Mesendoderm (in vitro differentiated cells): ENCODE data around the gene SOX8.

Source experiments
- DNase-seq: peaks from one replicate; pipeline ENCODE4 v3.0.0; 2013
- H2AK5ac ChIP-seq: 2 replicates; pipeline ENCODE4 v1.6.1; 2013; ENCODE audit warnings: low read length, inconsistent platforms
- H2BK120ac ChIP-seq: 2 replicates; pipeline ENCODE4 v1.6.1; 2013; ENCODE audit warnings: low read depth, mild to moderate bottlenecking, low read length, moderate library complexity, mixed read lengths
- H2BK15ac ChIP-seq: replicated peaks from 2 replicates; pipeline ENCODE4 v1.6.1; 2013; ENCODE audit warnings: low read depth, mild to moderate bottlenecking, moderate library complexity
- H2BK5ac ChIP-seq: 2 replicates; pipeline ENCODE4 v1.6.1; 2013; ENCODE audit warnings: low read length, inconsistent platforms
- H3K18ac ChIP-seq: 2 replicates; pipeline ENCODE4 v1.6.1; 2013; ENCODE audit warnings: mild to moderate bottlenecking, low read length, mixed read lengths
- H3K23ac ChIP-seq: one replicate; pipeline ENCODE4 v1.6.1; 2013; ENCODE audit warnings: low read length
- H3K27ac ChIP-seq: 2 replicates; pipeline ENCODE4 v1.5.1; 2013; ENCODE audit warnings: low read depth, mild to moderate bottlenecking, inconsistent platforms, low read length, moderate library complexity
- H3K27me3 ChIP-seq: 2 replicates; pipeline ENCODE4 v1.6.1; 2013; ENCODE audit warnings: low read length, control low read depth, mild to moderate bottlenecking, inconsistent platforms; ENCODE audit not compliant: insufficient read depth, poor library complexity
- H3K36me3 ChIP-seq: 2 replicates; pipeline ENCODE4 v1.6.1; 2013; ENCODE audit warnings: low read length, inconsistent platforms; ENCODE audit not compliant: control insufficient read depth, insufficient read depth
- H3K4ac ChIP-seq: one replicate; pipeline ENCODE4 v1.6.1; 2013; ENCODE audit warnings: low read depth, mild to moderate bottlenecking, low read length, moderate library complexity
- H3K4me1 ChIP-seq: 2 replicates; pipeline ENCODE4 v1.6.1; 2013; ENCODE audit warnings: low read depth, low read length, inconsistent platforms; ENCODE audit not compliant: control insufficient read depth
- H3K4me2 ChIP-seq: 2 replicates; pipeline ENCODE4 v1.6.1; 2013; ENCODE audit warnings: low read length
- H3K4me3 ChIP-seq: 2 replicates; pipeline ENCODE4 v1.5.1; 2013; ENCODE audit warnings: mild to moderate bottlenecking, low read length
- H3K56ac ChIP-seq: one replicate; pipeline ENCODE4 v1.6.1; 2013; ENCODE audit warnings: low read length
- H3K79me1 ChIP-seq: 2 replicates; pipeline ENCODE4 v1.6.1; 2013; ENCODE audit warnings: low read length, inconsistent platforms
- H3K79me2 ChIP-seq: 2 replicates; pipeline ENCODE4 v1.6.1; 2013; ENCODE audit warnings: mild to moderate bottlenecking, low read length; ENCODE audit not compliant: control insufficient read depth, insufficient read depth
- H3K9ac ChIP-seq: 2 replicates; pipeline ENCODE4 v1.6.1; 2013; ENCODE audit warnings: low read length, inconsistent platforms
- H4K5ac ChIP-seq: one replicate; pipeline ENCODE4 v1.6.1; 2013; ENCODE audit warnings: low read length
- H4K8ac ChIP-seq: one replicate; pipeline ENCODE4 v1.6.1; 2013; ENCODE audit warnings: low read depth, mild to moderate bottlenecking, control low read depth, low read length, moderate library complexity
- WGBS: extraction: QIAGEN DNeasy Blood & Tissue Kit; methylation state at CpG from one replicate; pipeline ENCODE4 v1.1.7; 2013; ENCODE audit warnings: low lambda C conversion rate, missing lambda C conversion rate; ENCODE audit not compliant: insufficient coverage; ENCODE audit errors: extremely low coverage; 5-methylcytosine and 5-hydroxymethylcytosine counted together

Gene SOX8

GRCh38 chr16:968620-969019 lies 12.9 kb upstream of the SOX8 start:
- Histone ChIP-seq H2BK15ac (no peak overlapping the region), H3K36me3 (no peaks in the 10 kb centered on the region), H3K4me1 (no peaks in the 10 kb centered on the region), H2BK120ac (no peak overlapping the region), H3K4me3 (no peak overlapping the region), H2AK5ac (no peak overlapping the region), H3K27ac (no peak overlapping the region), H3K18ac (no peak overlapping the region), H3K9ac (no peak overlapping the region), H4K5ac (no peak overlapping the region), H3K23ac (no peak overlapping the region), H3K79me1 (peaks cover 3% of the 10 kb centered on the region), H3K4me2 (no peak overlapping the region), H3K79me2 (no peaks in the 10 kb centered on the region), H3K27me3 (no peaks in the 10 kb centered on the region), H3K4ac (no peak overlapping the region), H3K56ac (peak overlapping the region; percentile 42), H4K8ac (no peak overlapping the region), H2BK5ac (no peak overlapping the region)
- DNase-seq: peak; percentile 65
- no CpG with 5 or more reads among the region's 8 CpGs for WGBS

GRCh38 chr16:969508-970385 lies 11.8 kb upstream of the SOX8 start:
- Histone ChIP-seq H3K9ac (peak overlapping the region; percentile 89), H2BK15ac (no peak overlapping the region), H3K79me2 (no peaks in the 10 kb centered on the region), H3K4me2 (peak overlapping the region; percentile 66), H3K56ac (peak overlapping the region; percentile 95), H3K27me3 (no peaks in the 10 kb centered on the region), H3K4me1 (no peaks in the 10 kb centered on the region), H3K4me3 (peak overlapping the region; percentile 64), H4K5ac (no peak overlapping the region), H3K36me3 (no peaks in the 10 kb centered on the region), H3K23ac (peak overlapping the region; percentile 45), H3K4ac (peak overlapping the region; percentile 58), H2AK5ac (no peak overlapping the region), H4K8ac (no peak overlapping the region), H2BK5ac (no peak overlapping the region), H2BK120ac (no peak overlapping the region), H3K18ac (peak overlapping the region; percentile 33), H3K27ac (no peak overlapping the region), H3K79me1 (peaks cover 3% of the 10 kb centered on the region)
- DNase-seq: peak; percentile 18
- no CpG with 5 or more reads among the region's 55 CpGs for WGBS

- Histone ChIP-seq H3K79me2 (no peaks in the 10 kb centered on the region), H4K8ac (no peak overlapping the region), H3K23ac (peak overlapping the region; percentile 45), H3K27ac (no peak overlapping the region), H3K4me2 (peak overlapping the region; percentile 66), H3K4me1 (no peaks in the 10 kb centered on the region), H2BK5ac (no peak overlapping the region), H3K4ac (peak overlapping the region; percentile 58), H2BK120ac (no peak overlapping the region), H3K4me3 (peak overlapping the region; percentile 64), H3K27me3 (no peaks in the 10 kb centered on the region), H3K36me3 (no peaks in the 10 kb centered on the region), H4K5ac (no peak overlapping the region), H2AK5ac (no peak overlapping the region), H3K9ac (peak overlapping the region; percentile 89), H3K79me1 (peaks cover 3% of the 10 kb centered on the region), H3K56ac (peak overlapping the region; percentile 95), H3K18ac (peak overlapping the region; percentile 33), H2BK15ac (no peak overlapping the region)
- WGBS: no CpG with 5 or more reads among the region's 42 CpGs
- DNase-seq: no peak
Measured at GRCh38 chr16:970386-970765, 11.2 kb upstream of the SOX8 start.

- Histone ChIP-seq H3K27me3 (no peaks in the 10 kb centered on the region), H3K4ac (peak within 1 kb of the TSS; percentile 58), H3K79me1 (peaks cover 3% of the 10 kb centered on the region), H3K18ac (peak within 1 kb of the TSS; percentile 33), H3K23ac (peak within 1 kb of the TSS; percentile 45), H3K79me2 (no peaks in the 10 kb centered on the region), H2AK5ac (no peak within 1 kb of the TSS), H2BK15ac (no peak within 1 kb of the TSS), H3K56ac (peak within 1 kb of the TSS; percentile 95), H4K5ac (no peak within 1 kb of the TSS), H3K4me2 (peak within 1 kb of the TSS; percentile 66), H2BK5ac (no peak within 1 kb of the TSS), H3K4me3 (peak within 1 kb of the TSS; percentile 64), H3K27ac (no peak within 1 kb of the TSS), H2BK120ac (no peak within 1 kb of the TSS), H4K8ac (no peak within 1 kb of the TSS), H3K4me1 (no peaks in the 10 kb centered on the region), H3K9ac (peak within 1 kb of the TSS; percentile 89), H3K36me3 (no peaks in the 10 kb centered on the region)
- DNase-seq: peak; percentile 92
- WGBS: no CpG with 5 or more reads among the region's 71 CpGs
Measured at GRCh38 chr16:970766-971581, 10.6 kb upstream of the SOX8 start, which contains the start of gene LMF1. LMF1 (minus strand) TSS chr16:970984; CDS start chr16:970980, 4 bp downstream.

GRCh38 chr16:971582-971905 lies 10.0 kb upstream of the SOX8 start:
- DNase-seq: no peak
- Histone ChIP-seq H3K4me2 (no peak overlapping the region), H3K79me1 (peaks cover 3% of the 10 kb centered on the region), H3K4me1 (no peaks in the 10 kb centered on the region), H4K8ac (no peak overlapping the region), H3K27me3 (no peaks in the 10 kb centered on the region), H3K4ac (no peak overlapping the region), H2AK5ac (no peak overlapping the region), H2BK120ac (no peak overlapping the region), H3K18ac (no peak overlapping the region), H2BK5ac (no peak overlapping the region), H3K79me2 (no peaks in the 10 kb centered on the region), H3K27ac (no peak overlapping the region), H3K56ac (no peak overlapping the region), H3K4me3 (no peak overlapping the region), H3K23ac (no peak overlapping the region), H3K9ac (peak overlapping the region; percentile 39), H3K36me3 (no peaks in the 10 kb centered on the region), H2BK15ac (no peak overlapping the region), H4K5ac (no peak overlapping the region)
- no CpG with 5 or more reads among the region's 5 CpGs for WGBS
